ENCODE data around the gene DCAF15.

DNA sequence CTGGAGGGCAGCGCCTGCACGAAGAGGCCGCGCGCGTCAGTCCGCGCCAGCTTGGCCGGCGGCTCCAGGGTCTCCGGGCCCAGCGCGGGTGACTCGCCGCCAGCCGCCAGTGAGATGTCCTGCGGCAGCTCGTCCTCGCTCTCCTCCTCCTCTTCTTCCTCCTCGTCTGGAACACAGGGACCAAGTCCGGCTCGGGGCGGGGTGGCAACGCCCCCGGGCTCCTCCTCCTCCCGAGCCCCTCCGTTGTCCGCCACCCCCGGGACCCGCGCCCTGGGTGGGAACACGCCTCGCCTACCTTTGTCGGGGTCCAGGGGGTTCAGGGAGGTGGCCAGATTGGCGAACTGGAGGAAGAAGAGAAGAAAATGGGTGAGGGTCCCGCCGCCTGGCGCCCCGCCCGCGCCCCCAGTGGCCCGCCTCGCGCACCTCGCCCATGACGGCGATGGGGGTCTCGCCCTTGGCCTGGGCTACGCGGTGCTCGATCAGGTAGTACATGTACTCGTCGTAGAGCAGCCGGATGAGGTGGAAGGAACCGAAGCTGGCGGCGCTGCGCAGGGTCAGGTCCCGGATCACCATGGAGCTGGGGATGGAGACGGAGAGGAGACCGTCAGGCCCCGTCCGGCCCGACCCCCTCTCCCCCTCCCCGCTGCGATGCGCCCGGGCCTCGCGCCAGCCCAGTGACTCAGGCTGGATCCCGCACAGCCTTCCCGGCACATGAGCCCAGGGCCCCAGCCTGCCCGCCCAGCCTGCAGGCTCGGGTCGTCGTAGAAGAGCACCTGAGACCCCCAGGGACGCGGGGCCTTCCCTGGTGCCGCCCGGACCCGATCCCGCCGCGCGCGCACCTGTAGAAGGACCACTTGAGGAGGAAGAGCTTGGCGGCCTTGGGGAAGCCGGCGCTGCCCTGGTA lies 10.6 kb downstream of the DCAF15 start:
- TF ChIP-seq, protein P1, sequence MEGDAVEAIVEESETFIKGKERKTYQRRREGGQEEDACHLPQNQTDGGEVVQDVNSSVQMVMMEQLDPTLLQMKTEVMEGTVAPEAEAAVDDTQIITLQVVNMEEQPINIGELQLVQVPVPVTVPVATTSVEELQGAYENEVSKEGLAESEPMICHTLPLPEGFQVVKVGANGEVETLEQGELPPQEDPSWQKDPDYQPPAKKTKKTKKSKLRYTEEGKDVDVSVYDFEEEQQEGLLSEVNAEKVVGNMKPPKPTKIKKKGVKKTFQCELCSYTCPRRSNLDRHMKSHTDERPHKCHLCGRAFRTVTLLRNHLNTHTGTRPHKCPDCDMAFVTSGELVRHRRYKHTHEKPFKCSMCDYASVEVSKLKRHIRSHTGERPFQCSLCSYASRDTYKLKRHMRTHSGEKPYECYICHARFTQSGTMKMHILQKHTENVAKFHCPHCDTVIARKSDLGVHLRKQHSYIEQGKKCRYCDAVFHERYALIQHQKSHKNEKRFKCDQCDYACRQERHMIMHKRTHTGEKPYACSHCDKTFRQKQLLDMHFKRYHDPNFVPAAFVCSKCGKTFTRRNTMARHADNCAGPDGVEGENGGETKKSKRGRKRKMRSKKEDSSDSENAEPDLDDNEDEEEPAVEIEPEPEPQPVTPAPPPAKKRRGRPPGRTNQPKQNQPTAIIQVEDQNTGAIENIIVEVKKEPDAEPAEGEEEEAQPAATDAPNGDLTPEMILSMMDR (IDR thresholded peaks at IDR 0.05; ENCODE audit: low read depth, low read length) = no peak
- no peak for TF ChIP-seq EZH2phosphoT487 (IDR thresholded peaks at IDR 0.05; ENCODE audit: low read depth)

Data from OCI-LY3 (cell line).